Measurements from ENCODE around the gene AGTRAP. TPM values are rescaled to one million over a fixed set of nuclear protein-coding genes. Genes with fewer than 3 reads are reported as not detected.

Gene AGTRAP
- total and polyA plus RNA-seq, 2 of the 8 experiments (the other 6 are each of a cell fraction or from before 2014, with no cell fraction given), result 69.7 to 192 TPM

- peak; percentile 14 for TF ChIP-seq NANOG (IDR thresholded peaks at IDR 0.05; ENCODE audit: insufficient read depth, low read depth, low read length, poor library complexity, severe bottlenecking)
- peak; percentile 40 for TF ChIP-seq ASH2L (IDR thresholded peaks at IDR 0.05; ENCODE audit: low read length)
- peak in 1 of 2 experiments; percentile 66; a peak in 1 of 4 replicates for TF ChIP-seq HDAC2 (IDR thresholded peaks at IDR 0.05; ENCODE audit: borderline replicate concordance in 1 of 2, low read depth in 2 of 2, low read length in 2 of 2)
- peak; percentile 46; the same call in 1 of the 2 replicates for TF ChIP-seq TEAD4 (IDR thresholded peaks at IDR 0.05; ENCODE audit: low read depth, low read length)
- no peak for TF ChIP-seq BRCA1 (IDR thresholded peaks at IDR 0.05; ENCODE audit: low read depth, low read length)
- no peak for TF ChIP-seq HDAC6 (IDR thresholded peaks at IDR 0.05; ENCODE audit: low read depth, low read length)
- peak; percentile 57; the same call in 1 of the 2 replicates for TF ChIP-seq EGR1 (IDR thresholded peaks at IDR 0.05; ENCODE audit: borderline replicate concordance, low read depth, low read length)
- no peak for TF ChIP-seq GTF2F1 (IDR thresholded peaks at IDR 0.05; ENCODE audit: borderline replicate concordance, low read depth, low read length)
- TF ChIP-seq CTCF (IDR thresholded peaks at IDR 0.05; ENCODE audit: control extremely low read depth in 1 of 3, insufficient read depth in 1 of 3, low read depth in 1 of 3, low read length in 3 of 3), result peak; percentile 87 to 95 (median 91)
- TF ChIP-seq TBP (IDR thresholded peaks at IDR 0.05; ENCODE audit: low read depth, low read length), result peak; percentile 52; the same call in 1 of the 2 replicates
- 0 out of 3 replicates have a peak, but pooled peaks of 1 of the 2 experiments have one; percentile 32 for TF ChIP-seq EP300 (IDR thresholded peaks at IDR 0.05; ENCODE audit: borderline replicate concordance in 1 of 2, low read depth in 2 of 2, low read length in 2 of 2)
- TF ChIP-seq CHD1 (IDR thresholded peaks at IDR 0.05; ENCODE audit: low read depth, low read length), result no peak
- TF ChIP-seq CREB1 (IDR thresholded peaks at IDR 0.05), result peak; percentile 60
- TF ChIP-seq EZH2 (IDR thresholded peaks at IDR 0.05; ENCODE audit: low read depth, low read length, severe bottlenecking), result no peak
- TF ChIP-seq CTBP2 (IDR thresholded peaks at IDR 0.05; ENCODE audit: borderline replicate concordance, insufficient read depth, insufficient read length, low read length), result no peak
- TF ChIP-seq SP4 (IDR thresholded peaks at IDR 0.05; ENCODE audit: low read length), result no peak
- TF ChIP-seq ATF3 (IDR thresholded peaks at IDR 0.05; ENCODE audit: insufficient read depth, low read depth, low read length), result no peak
- TF ChIP-seq POLR2A (IDR thresholded peaks at IDR 0.05; ENCODE audit: control extremely low read depth in 1 of 2, low read depth in 2 of 2, low read length in 2 of 2), result no peak
- TF ChIP-seq TCF12 (IDR thresholded peaks at IDR 0.05; ENCODE audit: low read depth, low read length), result 0 out of 2 replicates have a peak, but pooled peaks have one; percentile 37
- no peak for TF ChIP-seq RBBP5 (IDR thresholded peaks at IDR 0.05; ENCODE audit: borderline replicate concordance, low read depth, low read length)
These were observed 49.2 kb downstream of the AGTRAP start (continued) for GRCh38 chr1:11784993-11785769.

Data from H1 (cell line).